ENCODE measurements around the gene ACHE.
A peak's percentile ranks its signal among the peaks of the same experiment; 100 is the strongest.

Gene ACHE

GRCh38 chr7:100902638-100903037, 7.0 kb upstream of the ACHE start:
- DNase-seq (ENCODE audit: low read depth): no peak
- no peak overlapping the region for H3K4me3 ChIP-seq (ENCODE audit: low read length)
- TF ChIP-seq, protein P1, sequence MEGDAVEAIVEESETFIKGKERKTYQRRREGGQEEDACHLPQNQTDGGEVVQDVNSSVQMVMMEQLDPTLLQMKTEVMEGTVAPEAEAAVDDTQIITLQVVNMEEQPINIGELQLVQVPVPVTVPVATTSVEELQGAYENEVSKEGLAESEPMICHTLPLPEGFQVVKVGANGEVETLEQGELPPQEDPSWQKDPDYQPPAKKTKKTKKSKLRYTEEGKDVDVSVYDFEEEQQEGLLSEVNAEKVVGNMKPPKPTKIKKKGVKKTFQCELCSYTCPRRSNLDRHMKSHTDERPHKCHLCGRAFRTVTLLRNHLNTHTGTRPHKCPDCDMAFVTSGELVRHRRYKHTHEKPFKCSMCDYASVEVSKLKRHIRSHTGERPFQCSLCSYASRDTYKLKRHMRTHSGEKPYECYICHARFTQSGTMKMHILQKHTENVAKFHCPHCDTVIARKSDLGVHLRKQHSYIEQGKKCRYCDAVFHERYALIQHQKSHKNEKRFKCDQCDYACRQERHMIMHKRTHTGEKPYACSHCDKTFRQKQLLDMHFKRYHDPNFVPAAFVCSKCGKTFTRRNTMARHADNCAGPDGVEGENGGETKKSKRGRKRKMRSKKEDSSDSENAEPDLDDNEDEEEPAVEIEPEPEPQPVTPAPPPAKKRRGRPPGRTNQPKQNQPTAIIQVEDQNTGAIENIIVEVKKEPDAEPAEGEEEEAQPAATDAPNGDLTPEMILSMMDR (conservative IDR thresholded peaks at IDR 0.05; ENCODE audit: low read length): no peak

DNA sequence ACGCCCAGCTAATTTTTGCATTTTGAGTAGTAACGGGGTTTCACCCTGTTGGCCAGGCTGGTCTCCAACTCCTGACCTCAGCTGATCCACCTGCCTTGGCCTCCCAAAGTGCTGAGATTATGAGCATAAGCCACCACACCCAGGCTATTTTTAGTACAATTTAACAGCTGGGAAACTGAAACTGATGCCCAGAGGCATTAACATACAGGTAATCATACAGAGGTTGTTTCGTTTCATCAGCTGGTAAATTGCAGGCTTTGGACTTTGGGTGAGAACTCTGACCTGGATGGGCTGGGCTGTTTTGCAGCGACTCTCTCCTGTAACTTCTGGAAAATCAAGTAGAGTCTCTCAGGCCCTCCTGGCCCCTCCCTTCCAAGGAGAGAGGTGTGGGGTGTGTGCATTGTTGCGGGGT, 6.2 kb upstream of the ACHE start:
- no peak for DNase-seq (ENCODE audit: low read depth)
- TF ChIP-seq, protein P1 (conservative IDR thresholded peaks at IDR 0.05; ENCODE audit: low read length): no peak
- H3K4me3 ChIP-seq (ENCODE audit: low read length): no peak overlapping the region

DNA sequence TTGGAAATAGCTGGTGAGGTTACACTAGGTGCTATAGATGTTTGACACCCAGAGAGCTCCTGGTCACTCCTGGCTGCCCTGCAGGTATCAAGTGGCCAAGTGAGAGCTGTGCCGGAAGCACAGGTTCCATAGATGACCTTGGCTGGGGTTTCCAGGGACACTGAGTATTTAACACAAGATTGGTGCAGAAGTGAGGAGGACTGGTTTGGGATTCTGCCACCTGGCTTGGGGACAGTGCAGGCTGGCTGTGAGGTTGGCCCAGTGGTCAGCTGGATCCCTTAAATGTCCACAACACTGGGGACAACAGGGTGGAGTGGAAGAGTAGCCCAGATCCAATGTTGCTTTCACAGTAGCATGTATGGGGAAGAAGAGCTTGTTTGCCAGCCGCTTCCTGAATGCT, 5.3 kb upstream of the ACHE start:
- TF ChIP-seq, protein P1 (conservative IDR thresholded peaks at IDR 0.05; ENCODE audit: low read length): no peak
- DNase-seq (ENCODE audit: low read depth): no peak
- no peak overlapping the region for H3K4me3 ChIP-seq (ENCODE audit: low read length)

- TF ChIP-seq, protein P1 (conservative IDR thresholded peaks at IDR 0.05; ENCODE audit: low read length): no peak
- no peak for DNase-seq (ENCODE audit: low read depth)
These were observed 3.7 kb upstream of the ACHE start for GRCh38 chr7:100899432-100899831.

DNA sequence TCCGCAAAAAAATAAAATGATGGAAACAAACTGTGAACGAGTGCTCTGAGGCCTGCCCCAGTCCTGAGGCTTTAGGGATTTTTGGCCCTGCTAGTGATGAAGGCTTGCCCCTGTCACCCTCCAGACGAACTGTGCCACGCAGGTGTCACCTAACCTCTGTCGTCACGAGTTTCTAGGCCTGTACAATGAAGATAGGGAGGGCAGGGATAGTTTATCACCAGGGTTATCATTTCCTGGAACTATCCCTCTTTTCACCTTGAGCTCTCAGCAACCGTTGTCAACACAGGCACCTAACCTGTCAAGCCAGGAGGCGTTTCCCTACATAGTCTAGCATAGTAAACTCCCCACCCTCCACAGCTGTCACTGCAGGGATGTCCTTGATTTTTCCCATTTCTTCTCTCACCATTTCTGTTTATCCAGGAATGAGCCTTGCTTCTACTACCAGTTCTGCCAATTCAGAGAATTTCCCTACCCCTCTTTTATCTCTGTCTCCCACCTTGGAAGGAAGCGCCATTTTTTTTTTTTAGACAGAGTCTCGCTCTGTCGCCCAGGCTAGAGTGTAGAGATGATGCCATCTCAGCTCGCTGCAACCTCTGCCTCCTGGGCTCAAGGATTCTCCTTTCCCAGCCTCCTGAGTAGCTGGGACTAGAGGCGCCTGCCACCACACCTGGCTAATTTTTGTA, 2.2 kb upstream of the ACHE start:
- DNase-seq (ENCODE audit: low read depth): no peak
- H3K4me3 ChIP-seq (ENCODE audit: low read length): no peak overlapping the region
- TF ChIP-seq, protein P1 (conservative IDR thresholded peaks at IDR 0.05; ENCODE audit: low read length): no peak

More at GRCh38 chr7:100899432-100899831, 3.7 kb upstream of the ACHE start:
- H3K4me3 ChIP-seq (ENCODE audit: low read length): no peak overlapping the region

DNA sequence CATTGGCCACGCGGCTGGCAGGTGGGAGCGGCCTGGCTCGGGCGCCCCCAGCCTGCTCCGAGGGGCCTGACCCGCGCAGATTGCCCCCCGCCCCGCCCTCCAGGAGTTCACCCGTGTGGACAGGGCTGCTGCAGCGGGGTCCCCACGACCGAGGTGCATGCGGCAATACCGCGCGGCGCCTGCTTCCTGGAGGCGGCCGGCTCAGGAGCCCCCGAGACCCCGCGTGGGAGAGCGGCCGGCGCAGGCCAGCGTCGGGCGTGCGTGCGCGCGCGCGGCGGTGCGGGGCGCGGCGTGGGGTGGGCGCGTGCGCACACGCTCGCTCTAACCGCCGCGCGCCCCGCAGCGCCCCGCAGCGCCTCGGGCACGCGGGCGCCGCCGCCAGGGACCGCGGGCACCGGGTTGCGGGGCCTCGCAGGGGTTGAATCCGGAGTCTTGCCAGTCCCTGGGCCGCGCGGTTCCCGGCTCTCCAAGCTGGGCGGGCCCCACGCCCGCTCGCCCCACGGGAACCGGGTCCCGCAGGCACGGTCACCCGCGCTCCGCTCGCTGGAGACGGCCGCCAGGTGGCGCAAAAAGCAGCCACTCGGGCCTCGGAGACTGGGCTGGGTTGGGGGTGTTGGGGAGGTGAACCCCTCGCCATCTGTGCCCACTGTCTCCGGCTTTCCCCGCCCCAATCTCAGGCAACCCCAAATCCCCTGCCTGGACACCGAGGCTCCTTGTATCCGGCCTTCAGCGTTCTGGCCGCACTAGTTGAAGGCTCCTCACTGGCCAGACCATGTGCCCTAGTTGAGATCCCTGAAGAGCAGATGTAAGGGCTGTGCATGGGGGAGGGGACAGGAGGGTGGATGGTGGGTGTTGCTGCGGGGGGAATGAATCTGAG, 1.3 kb upstream of the ACHE start:
- no peak overlapping the region for H3K4me3 ChIP-seq (ENCODE audit: low read length)
- DNase-seq (ENCODE audit: low read depth): no peak
- TF ChIP-seq, protein P1 (conservative IDR thresholded peaks at IDR 0.05; ENCODE audit: low read length): peak; percentile 64
